A549 (cell line): ENCODE measurements around the gene JMJD8. TPM values are rescaled to one million over a fixed set of nuclear protein-coding genes. Genes with fewer than 3 reads are reported as not detected.
A peak's percentile ranks its signal among the peaks of the same experiment; 100 is the strongest.

Experiments used
- ATAC-seq, 2 experiments: fragments of 200-7000 bp in 1 of 2; fragments of >200 bp in 1 of 2; cut with Nextera tagmentation in 1 of 2; cut with Tn5 transposase in 1 of 2; 3 replicates each; pipeline versions ENCODE4 v1.8.0 to v1.9.1; 2018 to 2020; ENCODE audit warnings: mild to moderate bottlenecking in 1 of 2, moderate library complexity in 1 of 2
- CTCF ChIA-PET: fragments of 300-600 bp; sonication (Branson Sonifier 250); formaldehyde crosslinking; extraction: SDS; loops from one replicate; lab custom pipeline; 2021; ENCODE audit warnings: antibody characterized with exemption, inconsistent platforms; lab: Yijun Ruan, JAX
- POLR2A ChIA-PET: fragments of 350-600 bp; formaldehyde crosslinking; extraction: SDS; loops from one replicate; lab custom pipeline; 2021; ENCODE audit warnings: antibody characterized with exemption, inconsistent platforms; lab: Yijun Ruan, JAX
- DNase-seq, 2 experiments: peaks; one replicate each; pipeline versions ENCODE4 v3.0.0 to v3.0.0-alpha.2; 2011 to 2016; ENCODE audit warnings: low read depth in 1 of 2, low spot score in 1 of 2
- FAIRE-seq: peaks from 2 replicates; lab custom pipeline; 2011; peaks lifted over from hg19 to GRCh38; lab: Jason Lieb, UNC
- H3K27ac ChIP-seq, 2 experiments: fragments of >200 bp; sonication (Bioruptor Twin); formaldehyde crosslinking; 3 replicates each; pipeline ENCODE4 v1.5.1; 2016 to 2017
- H3K4me1 ChIP-seq: fragments of >200 bp; sonication (Bioruptor Twin); formaldehyde crosslinking; 3 replicates; pipeline ENCODE4 v1.6.1; 2016
- H3K4me2 ChIP-seq: fragments of >200 bp; sonication (Bioruptor Twin); formaldehyde crosslinking; 3 replicates; pipeline ENCODE4 v1.6.1; 2016
- H3K4me3 ChIP-seq: fragments of >200 bp; sonication (Bioruptor Twin); formaldehyde crosslinking; 3 replicates; pipeline ENCODE4 v1.5.1; 2016
- H3K9me3 ChIP-seq: fragments of >200 bp; sonication (Bioruptor Twin); formaldehyde crosslinking; 3 replicates; pipeline ENCODE4 v1.6.1; 2016
- BHLHE40 ChIP-seq: IDR thresholded peaks from 2 replicates; pipeline ENCODE4 v1.6.1; 2012; ENCODE audit warnings: low read depth, low read length, inconsistent platforms
- CHD2 ChIP-seq: fragments of 150-350 bp; IDR thresholded peaks from 2 replicates; pipeline ENCODE4 v1.6.1; 2014; ENCODE audit warnings: low read length; ENCODE audit not compliant: partially characterized antibody
- EHMT2 ChIP-seq: fragments of 200-600 bp; sonication (generic); IDR thresholded peaks from 2 replicates; pipeline ENCODE4 v1.6.1; 2016; ENCODE audit warnings: antibody characterized with exemption, low read depth, mild to moderate bottlenecking, moderate library complexity
- FOSB ChIP-seq: fragments of 250-450 bp; sonication (Bioruptor Pico); IDR thresholded peaks from 2 replicates; pipeline ENCODE4 v1.5.0; 2020; ENCODE audit warnings: mild to moderate bottlenecking, moderate library complexity
- HEYL ChIP-seq: fragments of 250-450 bp; sonication (Bioruptor Pico); IDR thresholded peaks from 2 replicates; pipeline ENCODE4 v1.8.0; 2021; ENCODE audit warnings: mild to moderate bottlenecking, moderate library complexity
- HOXA7 ChIP-seq: fragments of 250-450 bp; sonication (Bioruptor Pico); IDR thresholded peaks from 2 replicates; pipeline ENCODE4 v1.5.0; 2020; ENCODE audit warnings: mild to moderate bottlenecking, moderate library complexity
- JUN ChIP-seq, 2 experiments: fragments of >200 bp; sonication (Bioruptor Twin); formaldehyde crosslinking; IDR thresholded peaks; 2 replicates in 1 of 2; 3 replicates in 1 of 2; pipeline ENCODE4 v1.6.1; 2016 to 2017
- NPAS2 ChIP-seq: fragments of 250-450 bp; sonication (Bioruptor Pico); IDR thresholded peaks from 2 replicates; pipeline ENCODE4 v1.8.0; 2022; ENCODE audit warnings: mild to moderate bottlenecking, moderate library complexity, borderline replicate concordance
- POLR2AphosphoS2 ChIP-seq: conservative IDR thresholded peaks from 2 replicates; pipeline ENCODE4 v1.6.1; 2012; ENCODE audit warnings: low read length, improper control_type of control experiment, inconsistent platforms
- RARB ChIP-seq: fragments of 250-450 bp; sonication (Bioruptor Pico); IDR thresholded peaks from 2 replicates; pipeline ENCODE4 v1.8.0; 2021; ENCODE audit warnings: mild to moderate bottlenecking, moderate library complexity
- SMC3 ChIP-seq: fragments of >200 bp; sonication (Bioruptor Twin); formaldehyde crosslinking; IDR thresholded peaks from 3 replicates; pipeline ENCODE4 v1.6.1; 2018; ENCODE audit warnings: inconsistent platforms
- WGBS: methylation state at CpG from one replicate; pipeline ENCODE4 v1.1.6; 2017; ENCODE audit errors: missing lambda C conversion rate; 5-methylcytosine and 5-hydroxymethylcytosine counted together
- polyA plus RNA-seq, 4 experiments: library from polyadenylated mRNA; depleted of rRNA in 3 of 4; stranded (reverse); fragments of >200 nt; fragmentation: RNase III in 1 of 4; extraction: RNeasy Plus Mini Kit Qiagen cat#74134 plus additional on column Dnase treatment in 1 of 4; gene quantifications; 2 replicates in 3 of 4; 3 replicates in 1 of 4; pipeline ENCODE4 v1.2.3, GENCODE V29; 2011 to 2017
- TF ChIP-seq, protein P1 (sequence below): fragments of 450-650 bp; IDR thresholded peaks from 2 replicates; pipeline ENCODE4 v1.6.1; 2014; ENCODE audit warnings: antibody characterized with exemption
- TF ChIP-seq, protein P2 (sequence below): fragments of >200 bp; sonication (Bioruptor Twin); formaldehyde crosslinking; IDR thresholded peaks from 3 replicates; pipeline ENCODE4 v1.5.1; 2016
- TF ChIP-seq, protein P3 (sequence below): IDR thresholded peaks from 2 replicates; pipeline ENCODE4 v1.6.1; 2012; ENCODE audit warnings: low read depth, borderline replicate concordance
- TF ChIP-seq, protein P4 (sequence below): fragments of 150-350 bp; IDR thresholded peaks from 2 replicates; pipeline ENCODE4 v1.6.1; 2014; ENCODE audit warnings: low read depth, mild to moderate bottlenecking, low read length
- TF ChIP-seq, protein P5 (sequence below): IDR thresholded peaks from 2 replicates; pipeline ENCODE4 v1.6.1; 2012
- TF ChIP-seq, protein P6 (sequence below): IDR thresholded peaks from 2 replicates; pipeline ENCODE4 v1.6.1; 2012
- TF ChIP-seq, protein P7 (sequence below): fragments of >200 bp; sonication (Bioruptor Twin); formaldehyde crosslinking; IDR thresholded peaks from 3 replicates; pipeline ENCODE4 v1.6.1; 2016

JMJD8 gene
- polyA plus RNA-seq, 2 of the 4 experiments (the other 2 are of a cell fraction), result 37.5 to 72.6 TPM

DNA sequence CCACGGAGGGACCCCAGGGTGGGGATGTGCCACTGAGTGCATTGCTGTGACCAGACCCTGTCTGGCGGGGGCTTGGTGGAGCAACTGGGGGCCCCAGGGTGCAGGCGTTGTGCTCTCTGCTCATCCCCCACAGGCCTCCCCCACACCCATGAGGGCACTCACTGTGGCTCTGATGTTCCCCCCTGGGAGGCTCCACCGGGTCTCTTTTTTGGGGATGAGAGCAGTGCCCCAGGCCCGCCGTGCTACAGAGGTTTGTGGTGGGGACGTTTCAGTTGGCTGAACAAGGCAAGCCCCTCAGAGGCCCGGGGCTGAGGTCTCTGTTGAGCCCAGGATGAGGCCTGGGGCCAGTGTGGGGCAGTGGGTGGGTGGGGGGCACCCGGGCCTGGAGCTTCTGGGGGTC is 39.6 kb upstream of the JMJD8 start:
- TF ChIP-seq BHLHE40, result no peak
- no peak for TF ChIP-seq SMC3
- TF ChIP-seq, protein P1, sequence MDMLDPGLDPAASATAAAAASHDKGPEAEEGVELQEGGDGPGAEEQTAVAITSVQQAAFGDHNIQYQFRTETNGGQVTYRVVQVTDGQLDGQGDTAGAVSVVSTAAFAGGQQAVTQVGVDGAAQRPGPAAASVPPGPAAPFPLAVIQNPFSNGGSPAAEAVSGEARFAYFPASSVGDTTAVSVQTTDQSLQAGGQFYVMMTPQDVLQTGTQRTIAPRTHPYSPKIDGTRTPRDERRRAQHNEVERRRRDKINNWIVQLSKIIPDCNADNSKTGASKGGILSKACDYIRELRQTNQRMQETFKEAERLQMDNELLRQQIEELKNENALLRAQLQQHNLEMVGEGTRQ, result no peak
- TF ChIP-seq, protein P2, sequence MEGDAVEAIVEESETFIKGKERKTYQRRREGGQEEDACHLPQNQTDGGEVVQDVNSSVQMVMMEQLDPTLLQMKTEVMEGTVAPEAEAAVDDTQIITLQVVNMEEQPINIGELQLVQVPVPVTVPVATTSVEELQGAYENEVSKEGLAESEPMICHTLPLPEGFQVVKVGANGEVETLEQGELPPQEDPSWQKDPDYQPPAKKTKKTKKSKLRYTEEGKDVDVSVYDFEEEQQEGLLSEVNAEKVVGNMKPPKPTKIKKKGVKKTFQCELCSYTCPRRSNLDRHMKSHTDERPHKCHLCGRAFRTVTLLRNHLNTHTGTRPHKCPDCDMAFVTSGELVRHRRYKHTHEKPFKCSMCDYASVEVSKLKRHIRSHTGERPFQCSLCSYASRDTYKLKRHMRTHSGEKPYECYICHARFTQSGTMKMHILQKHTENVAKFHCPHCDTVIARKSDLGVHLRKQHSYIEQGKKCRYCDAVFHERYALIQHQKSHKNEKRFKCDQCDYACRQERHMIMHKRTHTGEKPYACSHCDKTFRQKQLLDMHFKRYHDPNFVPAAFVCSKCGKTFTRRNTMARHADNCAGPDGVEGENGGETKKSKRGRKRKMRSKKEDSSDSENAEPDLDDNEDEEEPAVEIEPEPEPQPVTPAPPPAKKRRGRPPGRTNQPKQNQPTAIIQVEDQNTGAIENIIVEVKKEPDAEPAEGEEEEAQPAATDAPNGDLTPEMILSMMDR, result no peak
- TF ChIP-seq POLR2AphosphoS2, result no peak
- no peak for TF ChIP-seq HOXA7
- TF ChIP-seq NPAS2 (CRISPR knock-in tag), result no peak
- TF ChIP-seq, protein P3, sequence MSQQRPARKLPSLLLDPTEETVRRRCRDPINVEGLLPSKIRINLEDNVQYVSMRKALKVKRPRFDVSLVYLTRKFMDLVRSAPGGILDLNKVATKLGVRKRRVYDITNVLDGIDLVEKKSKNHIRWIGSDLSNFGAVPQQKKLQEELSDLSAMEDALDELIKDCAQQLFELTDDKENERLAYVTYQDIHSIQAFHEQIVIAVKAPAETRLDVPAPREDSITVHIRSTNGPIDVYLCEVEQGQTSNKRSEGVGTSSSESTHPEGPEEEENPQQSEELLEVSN, result no peak
- TF ChIP-seq CHD2, result no peak
- TF ChIP-seq, protein P4, sequence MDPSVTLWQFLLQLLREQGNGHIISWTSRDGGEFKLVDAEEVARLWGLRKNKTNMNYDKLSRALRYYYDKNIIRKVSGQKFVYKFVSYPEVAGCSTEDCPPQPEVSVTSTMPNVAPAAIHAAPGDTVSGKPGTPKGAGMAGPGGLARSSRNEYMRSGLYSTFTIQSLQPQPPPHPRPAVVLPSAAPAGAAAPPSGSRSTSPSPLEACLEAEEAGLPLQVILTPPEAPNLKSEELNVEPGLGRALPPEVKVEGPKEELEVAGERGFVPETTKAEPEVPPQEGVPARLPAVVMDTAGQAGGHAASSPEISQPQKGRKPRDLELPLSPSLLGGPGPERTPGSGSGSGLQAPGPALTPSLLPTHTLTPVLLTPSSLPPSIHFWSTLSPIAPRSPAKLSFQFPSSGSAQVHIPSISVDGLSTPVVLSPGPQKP, result no peak
- no peak for TF ChIP-seq EHMT2
- TF ChIP-seq, protein P5, sequence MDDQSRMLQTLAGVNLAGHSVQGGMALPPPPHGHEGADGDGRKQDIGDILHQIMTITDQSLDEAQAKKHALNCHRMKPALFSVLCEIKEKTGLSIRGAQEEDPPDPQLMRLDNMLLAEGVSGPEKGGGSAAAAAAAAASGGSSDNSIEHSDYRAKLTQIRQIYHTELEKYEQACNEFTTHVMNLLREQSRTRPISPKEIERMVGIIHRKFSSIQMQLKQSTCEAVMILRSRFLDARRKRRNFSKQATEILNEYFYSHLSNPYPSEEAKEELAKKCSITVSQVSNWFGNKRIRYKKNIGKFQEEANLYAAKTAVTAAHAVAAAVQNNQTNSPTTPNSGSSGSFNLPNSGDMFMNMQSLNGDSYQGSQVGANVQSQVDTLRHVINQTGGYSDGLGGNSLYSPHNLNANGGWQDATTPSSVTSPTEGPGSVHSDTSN, result no peak; the same call in 1 of the 2 replicates
- no peak for TF ChIP-seq RARB (CRISPR knock-in tag)
- TF ChIP-seq, protein P6, sequence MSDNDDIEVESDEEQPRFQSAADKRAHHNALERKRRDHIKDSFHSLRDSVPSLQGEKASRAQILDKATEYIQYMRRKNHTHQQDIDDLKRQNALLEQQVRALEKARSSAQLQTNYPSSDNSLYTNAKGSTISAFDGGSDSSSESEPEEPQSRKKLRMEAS, result no peak
- TF ChIP-seq FOSB (CRISPR knock-in tag), result no peak
- TF ChIP-seq HEYL (CRISPR knock-in tag), result no peak
- TF ChIP-seq, protein P7, sequence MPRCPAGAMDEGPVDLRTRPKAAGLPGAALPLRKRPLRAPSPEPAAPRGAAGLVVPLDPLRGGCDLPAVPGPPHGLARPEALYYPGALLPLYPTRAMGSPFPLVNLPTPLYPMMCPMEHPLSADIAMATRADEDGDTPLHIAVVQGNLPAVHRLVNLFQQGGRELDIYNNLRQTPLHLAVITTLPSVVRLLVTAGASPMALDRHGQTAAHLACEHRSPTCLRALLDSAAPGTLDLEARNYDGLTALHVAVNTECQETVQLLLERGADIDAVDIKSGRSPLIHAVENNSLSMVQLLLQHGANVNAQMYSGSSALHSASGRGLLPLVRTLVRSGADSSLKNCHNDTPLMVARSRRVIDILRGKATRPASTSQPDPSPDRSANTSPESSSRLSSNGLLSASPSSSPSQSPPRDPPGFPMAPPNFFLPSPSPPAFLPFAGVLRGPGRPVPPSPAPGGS, result no peak
- Histone ChIP-seq H3K4me1 (peaks cover 32% of the 10 kb centered on the region), H3K9me3 (no peaks in the 10 kb centered on the region), H3K4me3 (no peak overlapping the region), H3K4me2 (no peak overlapping the region), H3K27ac (no peak overlapping the region)
- POLR2A ChIA-PET, result interaction anchor here (0.6 to 4.2 kb wide), 2 partner anchors 8 to 11 kb away, joined by 3 to 23 read pairs; partner anchors contain the start of gene METRN
- FAIRE-seq (no peak), DNase-seq (no peak), ATAC-seq (no peak)
- CTCF ChIA-PET, result interaction anchor here (1.1 to 28.0 kb wide), 3 partner anchors 9 to 62 kb away, joined by 3 to 656 read pairs (median 656); partner anchors contain the start of genes ANTKMT, CCDC78, CIAO3 and FBXL16
- WGBS, result 95% methylated on average over 4 of the region's 9 CpGs

DNA sequence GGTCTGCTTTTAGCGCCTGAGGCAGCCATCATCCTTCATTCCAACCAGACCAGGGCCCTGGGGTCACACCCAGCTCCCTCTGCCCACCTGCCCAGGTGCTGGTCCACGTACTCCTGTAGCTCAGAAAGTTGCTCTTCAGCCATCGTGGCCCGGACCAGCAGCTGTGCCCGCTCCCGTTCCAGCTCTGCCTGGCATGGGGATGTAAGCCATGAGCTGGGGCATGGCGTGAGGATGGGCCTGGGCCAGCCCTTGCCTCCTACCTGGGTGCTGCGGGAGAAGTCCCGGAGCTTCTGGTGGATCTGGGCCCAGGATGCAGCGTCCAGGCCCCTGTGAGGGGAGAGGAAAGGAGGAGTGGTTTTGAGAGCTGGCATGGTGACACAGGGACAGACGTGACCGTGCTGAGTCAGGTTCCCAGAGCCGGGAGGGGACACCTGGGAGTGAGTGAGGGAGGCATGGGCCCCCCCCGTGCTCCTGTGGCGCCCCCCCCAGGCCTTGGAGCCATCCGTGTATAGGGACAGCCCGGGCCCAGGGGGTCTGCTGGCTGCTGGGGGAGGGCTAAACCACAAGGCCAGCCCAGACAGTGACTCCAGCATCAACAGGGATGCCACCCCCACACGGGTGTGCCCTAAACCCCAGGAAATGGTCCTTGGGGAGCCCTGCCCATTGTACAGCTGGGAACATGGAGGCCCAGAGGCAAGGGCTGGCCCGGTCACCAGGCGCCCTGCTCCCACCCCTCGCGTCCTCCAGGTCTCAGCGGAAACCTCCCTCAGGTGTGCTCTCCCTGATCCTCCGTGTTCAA is 38.9 kb upstream of the JMJD8 start:
- DNase-seq (no peak), ATAC-seq (no peak), FAIRE-seq (no peak)
- Histone ChIP-seq H3K9me3 (no peaks in the 10 kb centered on the region), H3K4me2 (no peak overlapping the region), H3K4me1 (peaks cover 37% of the 10 kb centered on the region), H3K4me3 (no peak overlapping the region), H3K27ac (no peak overlapping the region)
- CTCF ChIA-PET, result interaction anchor here (0.7 to 28.0 kb wide), 5 partner anchors 9 to 62 kb away, joined by 3 to 656 read pairs (median 4); partner anchors contain the start of genes ANTKMT, CCDC78, CIAO3 and FBXL16
- WGBS, result 88% methylated on average over 14 of the region's 24 CpGs
- POLR2A ChIA-PET, result interaction anchor here (4.2 kb wide), 1 partner anchor 8 kb away, joined by 23 read pairs; the partner anchor contains the start of gene METRN
- no peak for TF ChIP-seq EHMT2
- TF ChIP-seq JUN (IDR thresholded peaks at IDR 0.05), result 0 out of 5 replicates have a peak, but pooled peaks of 1 of the 2 experiments have one; percentile 11
